Mucosa of descending colon (tissue), 3 donors: ENCODE data around the gene ENPP3. TPM values are rescaled to one million over a fixed set of nuclear protein-coding genes. Genes with fewer than 3 reads are reported as not detected.

Source experiments
- ATAC-seq: fragments of 200-7000 bp; cut with Tn5 transposase; one replicate; pipeline ENCODE4 v1.9.1; 2020; ENCODE audit warnings: mild to moderate bottlenecking, moderate library complexity
- DNase-seq, 3 donors: peaks; one replicate each; pipeline ENCODE4 v3.0.0-alpha.2; 2020
- H3K36me3 ChIP-seq: fragments of 200-600 bp; one replicate; pipeline ENCODE4 v1.8.0; 2021; ENCODE audit warnings: low read depth, mild to moderate bottlenecking
- H3K4me1 ChIP-seq: fragments of 200-600 bp; one replicate; pipeline ENCODE4 v1.8.0; 2021; ENCODE audit warnings: low read depth, mild to moderate bottlenecking
- H3K4me3 ChIP-seq: fragments of 200-600 bp; one replicate; pipeline ENCODE4 v1.8.0; 2021; ENCODE audit warnings: mild to moderate bottlenecking
- H3K9me3 ChIP-seq: fragments of 200-600 bp; one replicate; pipeline ENCODE4 v1.8.0; 2021; ENCODE audit warnings: mild to moderate bottlenecking
- intact Hi-C, 2 donors: fragments of 100-400 bp; cut with DNase I in 1 of 2; cut with micrococcal nuclease in 1 of 2; formaldehyde crosslinking; loops; one replicate each; pipeline versions ENCODE4 v1.11.0 to v1.11.1; 2022; cut with DNase I, micrococcal nuclease
- total RNA-seq, 3 donors: library from RNA; stranded (reverse); fragmentation: NEBNext Ultra II Directional in 2 of 3; extraction: Animal tissue kit (Norgen Biotek cat#: 25700) in 2 of 3; gene quantifications; one replicate each; pipeline versions ENCODE4 v1.2.1 to v1.2.4, GENCODE V29; 2021 to 2023
- TF ChIP-seq, protein P1 (sequence below): fragments of 200-600 bp; IDR thresholded peaks from one replicate; pipeline ENCODE4 v1.8.0; 2022; ENCODE audit warnings: antibody characterized with exemption, mild to moderate bottlenecking
- donor health status: DM: no; HTN: no; CAD: no; lungs with moderate emphysema.
- donor health status: DM: no; HTN: no; CAD: no.
- donor health status: DM: no; HTN: yes; CAD: no.

ENPP3 gene
- total RNA-seq, 3 donors from 2014 or later, result 6.6 to 22.8 (median 19.5) TPM

DNA sequence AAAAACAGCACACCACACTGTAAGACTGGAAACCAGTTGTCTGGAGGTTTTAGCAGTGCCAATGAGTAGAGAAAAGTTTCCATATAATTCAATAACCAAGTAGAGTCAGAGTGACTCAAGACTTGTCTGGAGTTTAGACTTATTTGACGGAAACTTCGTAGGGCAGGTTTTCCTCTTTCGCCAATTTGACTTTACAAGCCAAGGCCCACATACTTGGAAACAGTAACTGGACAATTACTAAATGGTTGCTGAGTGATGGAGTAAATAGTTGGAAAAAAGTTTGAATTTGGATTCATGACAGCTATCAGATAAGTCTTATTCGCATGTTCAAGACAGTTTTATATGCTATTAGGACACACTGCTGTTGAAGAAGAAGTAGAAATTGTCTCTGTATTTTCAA, 121.8 kb downstream of the ENPP3 start:
- no peak overlapping the region for H3K4me3 ChIP-seq
- DNase-seq, result no peak
- H3K36me3 ChIP-seq, result no peaks in the 10 kb centered on the region
- TF ChIP-seq, protein P1, sequence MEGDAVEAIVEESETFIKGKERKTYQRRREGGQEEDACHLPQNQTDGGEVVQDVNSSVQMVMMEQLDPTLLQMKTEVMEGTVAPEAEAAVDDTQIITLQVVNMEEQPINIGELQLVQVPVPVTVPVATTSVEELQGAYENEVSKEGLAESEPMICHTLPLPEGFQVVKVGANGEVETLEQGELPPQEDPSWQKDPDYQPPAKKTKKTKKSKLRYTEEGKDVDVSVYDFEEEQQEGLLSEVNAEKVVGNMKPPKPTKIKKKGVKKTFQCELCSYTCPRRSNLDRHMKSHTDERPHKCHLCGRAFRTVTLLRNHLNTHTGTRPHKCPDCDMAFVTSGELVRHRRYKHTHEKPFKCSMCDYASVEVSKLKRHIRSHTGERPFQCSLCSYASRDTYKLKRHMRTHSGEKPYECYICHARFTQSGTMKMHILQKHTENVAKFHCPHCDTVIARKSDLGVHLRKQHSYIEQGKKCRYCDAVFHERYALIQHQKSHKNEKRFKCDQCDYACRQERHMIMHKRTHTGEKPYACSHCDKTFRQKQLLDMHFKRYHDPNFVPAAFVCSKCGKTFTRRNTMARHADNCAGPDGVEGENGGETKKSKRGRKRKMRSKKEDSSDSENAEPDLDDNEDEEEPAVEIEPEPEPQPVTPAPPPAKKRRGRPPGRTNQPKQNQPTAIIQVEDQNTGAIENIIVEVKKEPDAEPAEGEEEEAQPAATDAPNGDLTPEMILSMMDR, result no peak
- intact Hi-C loops, result no loop called here
- H3K4me1 ChIP-seq, result no peaks in the 10 kb centered on the region
- no peak for ATAC-seq
- H3K9me3 ChIP-seq, result no peaks in the 10 kb centered on the region

DNA sequence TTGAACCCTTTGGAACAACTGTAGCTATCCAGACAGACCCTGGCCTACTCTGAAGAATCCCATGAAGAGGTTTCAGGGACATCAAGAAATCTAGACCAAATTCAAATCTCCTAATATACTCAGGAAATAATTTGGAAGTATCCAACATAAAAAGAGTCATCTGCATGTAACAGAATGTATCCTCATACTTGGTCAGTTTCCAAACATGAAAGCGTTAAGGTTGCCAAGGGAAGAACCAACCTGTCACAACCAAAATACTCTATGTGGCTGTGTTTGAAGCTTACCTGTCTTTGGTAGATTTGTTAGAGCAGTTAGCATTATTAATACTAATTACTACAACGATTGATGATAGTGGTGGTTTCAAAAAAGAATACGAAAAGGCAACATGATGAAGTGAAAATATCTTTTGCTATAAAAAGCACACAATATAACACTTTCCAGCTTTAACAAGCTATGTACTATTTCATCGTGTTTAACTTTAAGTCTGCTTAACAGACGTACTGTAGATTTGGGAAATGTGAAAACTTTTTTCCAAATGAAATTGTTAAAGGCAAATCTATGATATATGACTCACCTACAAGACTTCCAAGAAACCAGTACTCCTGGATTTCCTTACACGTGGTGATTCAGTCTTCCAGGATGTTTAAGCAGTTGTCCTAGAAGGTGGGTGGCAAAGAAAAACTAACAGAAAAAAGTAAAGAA, 124.1 kb downstream of the ENPP3 start:
- DNase-seq, result no peak
- ATAC-seq, result no peak
- no peaks in the 10 kb centered on the region for H3K36me3 ChIP-seq
- no peaks in the 10 kb centered on the region for H3K9me3 ChIP-seq
- no peak overlapping the region for H3K4me3 ChIP-seq
- H3K4me1 ChIP-seq, result no peaks in the 10 kb centered on the region
- intact Hi-C loops, result no loop called here
- TF ChIP-seq, protein P1, result no peak

DNA sequence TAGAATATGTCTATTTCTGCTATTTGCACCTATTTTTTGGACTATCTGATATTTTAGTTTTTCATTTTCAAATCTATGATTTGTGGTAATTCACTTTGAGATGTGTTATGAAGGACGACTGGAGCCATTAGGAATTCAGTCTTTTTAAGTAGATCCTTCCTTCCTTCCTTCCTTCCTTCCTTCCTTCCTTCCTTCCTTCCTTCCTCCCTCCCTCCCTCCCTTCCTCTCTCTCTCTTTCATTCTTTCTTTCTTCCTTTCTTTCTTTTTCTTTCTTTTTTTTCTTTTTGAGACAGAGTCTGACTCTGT, 124.6 kb downstream of the ENPP3 start:
- Histone ChIP-seq H3K4me1 (no peaks in the 10 kb centered on the region), H3K36me3 (no peaks in the 10 kb centered on the region), H3K4me3 (no peak overlapping the region), H3K9me3 (no peaks in the 10 kb centered on the region)
- intact Hi-C loops, result no loop called here
- ATAC-seq (no peak), DNase-seq (no peak)
- TF ChIP-seq, protein P1, result no peak

DNA sequence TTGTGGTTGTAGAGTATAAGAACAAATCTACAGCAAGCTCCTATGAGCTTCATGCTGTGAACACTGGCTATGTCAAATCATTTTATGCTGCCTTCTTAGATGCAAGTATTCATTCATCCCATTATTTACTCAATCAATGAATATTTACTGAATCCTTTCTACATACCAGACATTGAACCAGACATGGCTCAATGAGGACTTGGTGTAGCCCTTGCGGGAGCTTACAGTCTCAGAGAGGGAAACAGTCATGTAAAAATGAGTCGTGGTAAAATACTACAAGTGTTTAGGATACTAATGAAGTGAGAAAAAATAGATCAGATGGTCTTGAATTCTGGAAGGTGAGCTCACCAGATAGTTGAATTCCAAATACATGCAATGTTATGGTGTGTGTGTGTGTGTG, 125.9 kb downstream of the ENPP3 start:
- no peaks in the 10 kb centered on the region for H3K4me1 ChIP-seq
- H3K9me3 ChIP-seq, result no peaks in the 10 kb centered on the region
- no peaks in the 10 kb centered on the region for H3K36me3 ChIP-seq
- TF ChIP-seq, protein P1, result no peak
- ATAC-seq (no peak), DNase-seq (no peak)
- H3K4me3 ChIP-seq, result no peak overlapping the region
- intact Hi-C loops, result no loop called here

DNA sequence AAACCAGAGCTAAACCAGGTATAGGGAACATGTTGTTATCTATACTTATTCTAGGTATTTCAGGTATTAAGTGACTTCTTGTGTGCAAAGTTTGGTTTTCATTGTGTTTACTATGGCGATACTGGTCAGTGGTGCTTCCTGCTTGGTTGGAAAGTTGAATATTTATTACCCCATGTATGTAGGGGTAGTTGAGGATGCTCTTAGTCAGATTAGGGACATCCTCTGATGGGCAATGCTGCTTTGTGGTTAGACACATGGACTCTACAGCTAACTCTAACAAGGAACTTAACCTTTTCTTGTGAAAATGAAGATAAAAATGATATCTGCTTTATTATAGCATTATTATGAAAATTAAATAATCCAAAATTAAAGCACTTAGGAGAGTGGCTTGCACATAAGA, 126.6 kb downstream of the ENPP3 start:
- TF ChIP-seq, protein P1, result no peak
- intact Hi-C loops, result no loop called here
- no peaks in the 10 kb centered on the region for H3K9me3 ChIP-seq
- ATAC-seq (no peak), DNase-seq (no peak)
- no peaks in the 10 kb centered on the region for H3K4me1 ChIP-seq
- H3K4me3 ChIP-seq, result no peak overlapping the region
- no peaks in the 10 kb centered on the region for H3K36me3 ChIP-seq

DNA sequence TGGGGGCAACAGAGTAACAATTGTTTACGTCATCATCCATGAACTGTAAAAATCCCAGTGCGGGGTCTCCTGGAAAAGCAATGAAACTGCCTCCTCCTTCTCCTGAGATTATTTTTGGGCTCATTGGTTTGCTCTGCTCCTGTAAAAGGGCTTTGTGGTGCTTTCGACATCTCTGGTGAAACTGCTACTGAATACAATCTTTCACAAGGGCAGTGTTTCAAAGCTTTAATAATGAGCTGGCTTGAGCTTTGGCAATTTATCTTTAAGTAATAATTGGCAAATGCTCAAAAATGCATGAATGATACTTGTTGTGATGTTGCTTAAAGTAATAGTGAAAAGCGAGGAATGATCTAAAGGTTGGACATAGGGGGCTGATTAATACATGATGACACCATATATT, 127.2 kb downstream of the ENPP3 start:
- Histone ChIP-seq H3K36me3 (no peaks in the 10 kb centered on the region), H3K9me3 (no peaks in the 10 kb centered on the region), H3K4me1 (no peaks in the 10 kb centered on the region), H3K4me3 (no peak overlapping the region)
- no peak for DNase-seq
- intact Hi-C loops, result no loop called here
- TF ChIP-seq, protein P1, result no peak
- no peak for ATAC-seq
